A549 (cell line): Measurements from ENCODE around the gene COL16A1. TPM values are rescaled to one million over a fixed set of nuclear protein-coding genes. Genes with fewer than 3 reads are reported as not detected.

ENCODE experiments used
- ATAC-seq, 2 experiments: fragments of 200-7000 bp in 1 of 2; fragments of >200 bp in 1 of 2; cut with Nextera tagmentation in 1 of 2; cut with Tn5 transposase in 1 of 2; 3 replicates each; pipeline versions ENCODE4 v1.8.0 to v1.9.1; 2018 to 2020; ENCODE audit warnings: mild to moderate bottlenecking in 1 of 2, moderate library complexity in 1 of 2
- CTCF ChIA-PET: fragments of 300-600 bp; sonication (Branson Sonifier 250); formaldehyde crosslinking; extraction: SDS; loops from one replicate; lab custom pipeline; 2021; ENCODE audit warnings: antibody characterized with exemption, inconsistent platforms; lab: Yijun Ruan, JAX
- POLR2A ChIA-PET: fragments of 350-600 bp; formaldehyde crosslinking; extraction: SDS; loops from one replicate; lab custom pipeline; 2021; ENCODE audit warnings: antibody characterized with exemption, inconsistent platforms; lab: Yijun Ruan, JAX
- DNase-seq, 2 experiments: peaks; one replicate each; pipeline versions ENCODE4 v3.0.0 to v3.0.0-alpha.2; 2011 to 2016; ENCODE audit warnings: low read depth in 1 of 2, low spot score in 1 of 2
- FAIRE-seq: peaks from 2 replicates; lab custom pipeline; 2011; peaks lifted over from hg19 to GRCh38; lab: Jason Lieb, UNC
- H3K27ac ChIP-seq, 2 experiments: fragments of >200 bp; sonication (Bioruptor Twin); formaldehyde crosslinking; 3 replicates each; pipeline ENCODE4 v1.5.1; 2016 to 2017
- H3K4me1 ChIP-seq: fragments of >200 bp; sonication (Bioruptor Twin); formaldehyde crosslinking; 3 replicates; pipeline ENCODE4 v1.6.1; 2016
- H3K4me2 ChIP-seq: fragments of >200 bp; sonication (Bioruptor Twin); formaldehyde crosslinking; 3 replicates; pipeline ENCODE4 v1.6.1; 2016
- H3K4me3 ChIP-seq: fragments of >200 bp; sonication (Bioruptor Twin); formaldehyde crosslinking; 3 replicates; pipeline ENCODE4 v1.5.1; 2016
- H3K9me3 ChIP-seq: fragments of >200 bp; sonication (Bioruptor Twin); formaldehyde crosslinking; 3 replicates; pipeline ENCODE4 v1.6.1; 2016
- BHLHE40 ChIP-seq: IDR thresholded peaks from 2 replicates; pipeline ENCODE4 v1.6.1; 2012; ENCODE audit warnings: low read depth, low read length, inconsistent platforms
- CBX2 ChIP-seq: fragments of 200-600 bp; sonication (generic); IDR thresholded peaks from 2 replicates; pipeline ENCODE4 v1.6.1; 2016; ENCODE audit warnings: low read depth, mild to moderate bottlenecking, borderline replicate concordance
- CBX8 ChIP-seq: fragments of 200-600 bp; sonication (generic); IDR thresholded peaks from 2 replicates; pipeline ENCODE4 v1.6.1; 2016
- CEBPB ChIP-seq, 2 experiments: fragments of >200 bp in 1 of 2; sonication (Bioruptor Twin) in 1 of 2; formaldehyde crosslinking in 1 of 2; IDR thresholded peaks; 2 replicates each; pipeline ENCODE4 v1.6.1; 2012 to 2016
- CHD4 ChIP-seq: fragments of 200-600 bp; sonication (generic); IDR thresholded peaks from 2 replicates; pipeline ENCODE4 v1.6.1; 2016; ENCODE audit warnings: antibody characterized with exemption, mild to moderate bottlenecking, borderline replicate concordance
- EHF ChIP-seq: fragments of 250-450 bp; sonication (Bioruptor Pico); IDR thresholded peaks from 2 replicates; pipeline ENCODE4 v1.5.0; 2020; ENCODE audit warnings: mild to moderate bottlenecking
- EHMT2 ChIP-seq: fragments of 200-600 bp; sonication (generic); IDR thresholded peaks from 2 replicates; pipeline ENCODE4 v1.6.1; 2016; ENCODE audit warnings: antibody characterized with exemption, low read depth, mild to moderate bottlenecking, moderate library complexity
- ELK1 ChIP-seq: fragments of 150-350 bp; IDR thresholded peaks from 2 replicates; pipeline ENCODE4 v1.6.1; 2014; ENCODE audit warnings: low read depth, mild to moderate bottlenecking, low read length
- EP300 ChIP-seq, 2 experiments: fragments of >200 bp; sonication (Bioruptor Twin); formaldehyde crosslinking; IDR thresholded peaks; 2 replicates in 1 of 2; 3 replicates in 1 of 2; pipeline ENCODE4 v1.6.1; 2016 to 2017
- ESRRA ChIP-seq: fragments of 150-350 bp; IDR thresholded peaks from 2 replicates; pipeline ENCODE4 v1.6.1; 2014; ENCODE audit warnings: mild to moderate bottlenecking, low read length, borderline replicate concordance
- FOSB ChIP-seq: fragments of 250-450 bp; sonication (Bioruptor Pico); IDR thresholded peaks from 2 replicates; pipeline ENCODE4 v1.5.0; 2020; ENCODE audit warnings: mild to moderate bottlenecking, moderate library complexity
- HOXB13 ChIP-seq: fragments of 250-450 bp; sonication (Bioruptor Pico); IDR thresholded peaks from 2 replicates; pipeline ENCODE4 v1.5.0; 2020; ENCODE audit warnings: low read depth, mild to moderate bottlenecking, moderate library complexity
- JUN ChIP-seq, 2 experiments: fragments of >200 bp; sonication (Bioruptor Twin); formaldehyde crosslinking; IDR thresholded peaks; 2 replicates in 1 of 2; 3 replicates in 1 of 2; pipeline ENCODE4 v1.6.1; 2016 to 2017
- MAFK ChIP-seq: fragments of 450-650 bp; IDR thresholded peaks from 2 replicates; pipeline ENCODE4 v1.6.1; 2014; ENCODE audit not compliant: partially characterized antibody
- MAX ChIP-seq: IDR thresholded peaks from 2 replicates; pipeline ENCODE4 v1.6.1; 2012
- MAZ ChIP-seq: fragments of 150-350 bp; IDR thresholded peaks from 2 replicates; pipeline ENCODE4 v1.6.1; 2014; ENCODE audit warnings: antibody characterized with exemption, low read depth, low read length, borderline replicate concordance
- MYC ChIP-seq: IDR thresholded peaks from 2 replicates; pipeline ENCODE4 v1.6.1; 2012; ENCODE audit warnings: mild to moderate bottlenecking, inconsistent platforms, low read length, improper control_type of control experiment, borderline replicate concordance
- PHF8 ChIP-seq: fragments of 200-600 bp; sonication (generic); IDR thresholded peaks from 2 replicates; pipeline ENCODE4 v1.6.1; 2016; ENCODE audit warnings: low read depth, mild to moderate bottlenecking, antibody characterized with exemption, moderate library complexity, borderline replicate concordance
- POLR2A ChIP-seq: IDR thresholded peaks from 2 replicates; pipeline ENCODE4 v1.6.1; 2012; ENCODE audit warnings: mild to moderate bottlenecking, low read length
- POLR2AphosphoS2 ChIP-seq: conservative IDR thresholded peaks from 2 replicates; pipeline ENCODE4 v1.6.1; 2012; ENCODE audit warnings: low read length, improper control_type of control experiment, inconsistent platforms
- RARB ChIP-seq: fragments of 250-450 bp; sonication (Bioruptor Pico); IDR thresholded peaks from 2 replicates; pipeline ENCODE4 v1.8.0; 2021; ENCODE audit warnings: mild to moderate bottlenecking, moderate library complexity
- SREBF2 ChIP-seq: fragments of 450-650 bp; IDR thresholded peaks from 2 replicates; pipeline ENCODE4 v1.6.1; 2014; ENCODE audit warnings: mild to moderate bottlenecking, moderate library complexity
- TP53 ChIP-seq: fragments of 250-450 bp; sonication (Bioruptor Pico); IDR thresholded peaks from 2 replicates; pipeline ENCODE4 v1.5.0; 2021; ENCODE audit warnings: mild to moderate bottlenecking, moderate library complexity
- ZC3H11A ChIP-seq: fragments of 450-650 bp; IDR thresholded peaks from 2 replicates; pipeline ENCODE4 v1.6.1; 2014; ENCODE audit warnings: antibody characterized with exemption, mild to moderate bottlenecking
- WGBS: methylation state at CpG from one replicate; pipeline ENCODE4 v1.1.6; 2017; ENCODE audit errors: missing lambda C conversion rate; 5-methylcytosine and 5-hydroxymethylcytosine counted together
- polyA plus RNA-seq, 4 experiments: library from polyadenylated mRNA; depleted of rRNA in 3 of 4; stranded (reverse); fragments of >200 nt; fragmentation: RNase III in 1 of 4; extraction: RNeasy Plus Mini Kit Qiagen cat#74134 plus additional on column Dnase treatment in 1 of 4; gene quantifications; 2 replicates in 3 of 4; 3 replicates in 1 of 4; pipeline ENCODE4 v1.2.3, GENCODE V29; 2011 to 2017
- TF ChIP-seq, protein P1 (sequence below): fragments of 200-600 bp; sonication (generic); IDR thresholded peaks from 2 replicates; pipeline ENCODE4 v1.6.1; 2016; ENCODE audit warnings: antibody characterized with exemption, mild to moderate bottlenecking, moderate library complexity
- TF ChIP-seq, protein P2 (sequence below): fragments of 250-450 bp; sonication (Bioruptor Pico); IDR thresholded peaks from 2 replicates; pipeline ENCODE4 v1.5.0; 2021; ENCODE audit warnings: mild to moderate bottlenecking, moderate library complexity, borderline replicate concordance
- TF ChIP-seq, protein P3 (sequence below): IDR thresholded peaks from 2 replicates; pipeline ENCODE4 v1.6.1; 2012
- TF ChIP-seq, protein P4 (sequence below): fragments of >200 bp; sonication (Bioruptor Twin); formaldehyde crosslinking; IDR thresholded peaks from 3 replicates; pipeline ENCODE4 v1.6.1; 2016

COL16A1 gene
- polyA plus RNA-seq, 2 of the 4 experiments (the other 2 are of a cell fraction) = 1.4 to 8.1 TPM

- FAIRE-seq = no peak
- CTCF ChIA-PET = interaction anchor here (1.1 to 1.7 kb wide), 2 partner anchors 9 to 21 kb away, joined by 8 to 9 read pairs; no protein-coding TSS in a partner anchor
Observed at GRCh38 chr1:31736675-31737074, 32.9 kb upstream of the COL16A1 start.

DNA sequence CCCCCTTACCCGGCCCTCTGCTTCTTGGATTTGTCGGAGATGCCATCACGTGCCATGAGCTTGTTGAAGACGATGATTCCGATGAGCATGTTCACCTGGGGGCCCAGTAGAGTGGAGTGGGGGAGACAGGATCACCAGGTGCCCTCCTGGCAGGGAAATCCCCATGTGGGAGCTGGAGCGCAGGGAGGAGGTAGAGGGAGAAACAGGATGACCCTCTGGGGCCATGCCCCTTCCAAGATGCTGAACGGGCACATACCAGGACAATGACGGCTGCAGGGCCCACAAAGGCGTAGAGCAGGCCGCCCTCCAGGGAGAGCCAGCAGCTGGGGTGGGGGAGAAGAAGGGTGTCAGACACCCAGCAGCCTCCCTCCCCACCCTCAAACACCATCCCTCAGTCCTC is 31.8 kb upstream of the COL16A1 start:
- 84% methylated on average over 7 of the region's 10 CpGs for WGBS
- Histone ChIP-seq H3K4me3 (no peak overlapping the region), H3K27ac (no peak overlapping the region), H3K4me2 (no peak overlapping the region), H3K9me3 (no peaks in the 10 kb centered on the region), H3K4me1 (no peaks in the 10 kb centered on the region)
- no peak for FAIRE-seq
- TF ChIP-seq EHF (CRISPR knock-in tag) (no peak), CBX8 (no peak), SREBF2 (no peak), FOSB (CRISPR knock-in tag) (no peak), POLR2AphosphoS2 (no peak), MAFK (no peak), ZC3H11A (no peak), RARB (CRISPR knock-in tag) (no peak), MYC (no peak), EHMT2 (no peak)
- TF ChIP-seq, protein P1, sequence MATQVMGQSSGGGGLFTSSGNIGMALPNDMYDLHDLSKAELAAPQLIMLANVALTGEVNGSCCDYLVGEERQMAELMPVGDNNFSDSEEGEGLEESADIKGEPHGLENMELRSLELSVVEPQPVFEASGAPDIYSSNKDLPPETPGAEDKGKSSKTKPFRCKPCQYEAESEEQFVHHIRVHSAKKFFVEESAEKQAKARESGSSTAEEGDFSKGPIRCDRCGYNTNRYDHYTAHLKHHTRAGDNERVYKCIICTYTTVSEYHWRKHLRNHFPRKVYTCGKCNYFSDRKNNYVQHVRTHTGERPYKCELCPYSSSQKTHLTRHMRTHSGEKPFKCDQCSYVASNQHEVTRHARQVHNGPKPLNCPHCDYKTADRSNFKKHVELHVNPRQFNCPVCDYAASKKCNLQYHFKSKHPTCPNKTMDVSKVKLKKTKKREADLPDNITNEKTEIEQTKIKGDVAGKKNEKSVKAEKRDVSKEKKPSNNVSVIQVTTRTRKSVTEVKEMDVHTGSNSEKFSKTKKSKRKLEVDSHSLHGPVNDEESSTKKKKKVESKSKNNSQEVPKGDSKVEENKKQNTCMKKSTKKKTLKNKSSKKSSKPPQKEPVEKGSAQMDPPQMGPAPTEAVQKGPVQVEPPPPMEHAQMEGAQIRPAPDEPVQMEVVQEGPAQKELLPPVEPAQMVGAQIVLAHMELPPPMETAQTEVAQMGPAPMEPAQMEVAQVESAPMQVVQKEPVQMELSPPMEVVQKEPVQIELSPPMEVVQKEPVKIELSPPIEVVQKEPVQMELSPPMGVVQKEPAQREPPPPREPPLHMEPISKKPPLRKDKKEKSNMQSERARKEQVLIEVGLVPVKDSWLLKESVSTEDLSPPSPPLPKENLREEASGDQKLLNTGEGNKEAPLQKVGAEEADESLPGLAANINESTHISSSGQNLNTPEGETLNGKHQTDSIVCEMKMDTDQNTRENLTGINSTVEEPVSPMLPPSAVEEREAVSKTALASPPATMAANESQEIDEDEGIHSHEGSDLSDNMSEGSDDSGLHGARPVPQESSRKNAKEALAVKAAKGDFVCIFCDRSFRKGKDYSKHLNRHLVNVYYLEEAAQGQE = no peak
- TF ChIP-seq, protein P2, sequence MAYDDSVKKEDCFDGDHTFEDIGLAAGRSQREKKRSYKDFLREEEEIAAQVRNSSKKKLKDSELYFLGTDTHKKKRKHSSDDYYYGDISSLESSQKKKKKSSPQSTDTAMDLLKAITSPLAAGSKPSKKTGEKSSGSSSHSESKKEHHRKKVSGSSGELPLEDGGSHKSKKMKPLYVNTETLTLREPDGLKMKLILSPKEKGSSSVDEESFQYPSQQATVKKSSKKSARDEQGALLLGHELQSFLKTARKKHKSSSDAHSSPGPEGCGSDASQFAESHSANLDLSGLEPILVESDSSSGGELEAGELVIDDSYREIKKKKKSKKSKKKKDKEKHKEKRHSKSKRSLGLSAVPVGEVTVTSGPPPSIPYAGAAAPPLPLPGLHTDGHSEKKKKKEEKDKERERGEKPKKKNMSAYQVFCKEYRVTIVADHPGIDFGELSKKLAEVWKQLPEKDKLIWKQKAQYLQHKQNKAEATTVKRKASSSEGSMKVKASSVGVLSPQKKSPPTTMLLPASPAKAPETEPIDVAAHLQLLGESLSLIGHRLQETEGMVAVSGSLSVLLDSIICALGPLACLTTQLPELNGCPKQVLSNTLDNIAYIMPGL = no peak
- TF ChIP-seq, protein P3, sequence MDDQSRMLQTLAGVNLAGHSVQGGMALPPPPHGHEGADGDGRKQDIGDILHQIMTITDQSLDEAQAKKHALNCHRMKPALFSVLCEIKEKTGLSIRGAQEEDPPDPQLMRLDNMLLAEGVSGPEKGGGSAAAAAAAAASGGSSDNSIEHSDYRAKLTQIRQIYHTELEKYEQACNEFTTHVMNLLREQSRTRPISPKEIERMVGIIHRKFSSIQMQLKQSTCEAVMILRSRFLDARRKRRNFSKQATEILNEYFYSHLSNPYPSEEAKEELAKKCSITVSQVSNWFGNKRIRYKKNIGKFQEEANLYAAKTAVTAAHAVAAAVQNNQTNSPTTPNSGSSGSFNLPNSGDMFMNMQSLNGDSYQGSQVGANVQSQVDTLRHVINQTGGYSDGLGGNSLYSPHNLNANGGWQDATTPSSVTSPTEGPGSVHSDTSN = no peak
- POLR2A ChIA-PET = interaction anchor here (1.4 kb wide), 1 partner anchor 91 kb away, joined by 4 read pairs; the partner anchor contains the start of gene PEF1
- CTCF ChIA-PET = interaction anchor here (0.9 to 4.3 kb wide), 7 partner anchors 10 to 71 kb away, joined by 3 to 13 read pairs (median 5); no protein-coding TSS in a partner anchor
- DNase-seq = no peak
- no peak for ATAC-seq

More at GRCh38 chr1:31736675-31737074, 32.9 kb upstream of the COL16A1 start:
- no peaks in the 10 kb centered on the region for H3K4me1 ChIP-seq
- DNase-seq (no peak), ATAC-seq (no peak)
- H3K4me2 ChIP-seq = no peak overlapping the region
- WGBS = 94% methylated on average over 8 of the region's 18 CpGs
- H3K4me3 ChIP-seq = no peak overlapping the region
- no peak for TF ChIP-seq FOSB (CRISPR knock-in tag)
- no peak for TF ChIP-seq CBX2
- no peak for TF ChIP-seq ESRRA
- no peak for TF ChIP-seq POLR2A
- TF ChIP-seq MAX = no peak
- TF ChIP-seq CEBPB (IDR thresholded peaks at IDR 0.05) = no peak
- no peak for TF ChIP-seq BHLHE40
- no peak for TF ChIP-seq SREBF2
- TF ChIP-seq EP300 (IDR thresholded peaks at IDR 0.05) = no peak
- no peak for TF ChIP-seq CHD4
- TF ChIP-seq PHF8 = no peak
- TF ChIP-seq ELK1 = no peak
- TF ChIP-seq CBX8 = no peak
- no peak for TF ChIP-seq ZC3H11A
- TF ChIP-seq, protein P4, sequence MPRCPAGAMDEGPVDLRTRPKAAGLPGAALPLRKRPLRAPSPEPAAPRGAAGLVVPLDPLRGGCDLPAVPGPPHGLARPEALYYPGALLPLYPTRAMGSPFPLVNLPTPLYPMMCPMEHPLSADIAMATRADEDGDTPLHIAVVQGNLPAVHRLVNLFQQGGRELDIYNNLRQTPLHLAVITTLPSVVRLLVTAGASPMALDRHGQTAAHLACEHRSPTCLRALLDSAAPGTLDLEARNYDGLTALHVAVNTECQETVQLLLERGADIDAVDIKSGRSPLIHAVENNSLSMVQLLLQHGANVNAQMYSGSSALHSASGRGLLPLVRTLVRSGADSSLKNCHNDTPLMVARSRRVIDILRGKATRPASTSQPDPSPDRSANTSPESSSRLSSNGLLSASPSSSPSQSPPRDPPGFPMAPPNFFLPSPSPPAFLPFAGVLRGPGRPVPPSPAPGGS = no peak
- no peak for TF ChIP-seq TP53 (CRISPR knock-in tag)
- TF ChIP-seq MAFK = no peak
- TF ChIP-seq JUN (IDR thresholded peaks at IDR 0.05) = no peak
- no peak for TF ChIP-seq MAZ
- TF ChIP-seq HOXB13 (CRISPR knock-in tag) = no peak
- H3K27ac ChIP-seq = no peak overlapping the region
- POLR2A ChIA-PET = no interaction called here
- H3K9me3 ChIP-seq = no peaks in the 10 kb centered on the region
